ENCODE results near the gene SRP54.
"Not testable (repeated sequence)": the region's sequence is repeated elsewhere in the genome, so short reads cannot be mapped to it uniquely, and the experiment has no call there.

The SRP54 gene

DNA sequence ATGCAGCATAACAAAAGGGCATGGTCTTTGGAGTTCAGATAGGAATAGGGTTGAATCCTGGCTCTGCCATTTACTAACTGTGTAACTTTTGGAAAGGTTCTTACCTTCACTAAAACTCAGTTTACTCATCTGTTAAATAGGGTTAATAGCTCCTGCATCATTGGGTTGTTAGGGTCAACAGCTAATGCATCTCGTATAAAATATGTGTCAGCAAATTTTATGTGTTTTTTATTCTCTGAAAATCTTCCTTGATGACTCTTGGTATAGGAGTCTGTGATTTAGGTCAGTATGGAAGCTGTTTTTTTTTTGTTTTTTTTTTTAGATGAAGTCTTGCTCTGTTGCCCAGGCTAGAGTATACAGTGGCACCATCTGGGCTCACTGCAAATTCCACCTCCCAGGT is 36.1 kb upstream of the SRP54 start:
- no peak for DNase-seq
- H3K27ac ChIP-seq (ENCODE audit: insufficient read depth in 1 of 2, low read depth in 1 of 2, low read length in 2 of 2, poor library complexity in 1 of 2, severe bottlenecking in 2 of 2), result no peak overlapping the region
- H3K4me1 ChIP-seq (ENCODE audit: control extremely low read depth in 1 of 4, control insufficient read depth in 4 of 4, insufficient read depth in 4 of 4, low read length in 3 of 4), result no peaks in the 10 kb centered on the region
- no peaks in the 10 kb centered on the region for H3K27me3 ChIP-seq (replicated peaks in 2 of 5; ENCODE audit: control insufficient read depth in 4 of 5, insufficient read depth in 5 of 5, low read length in 4 of 5)
- CTCF ChIA-PET, result interaction anchor here (0.6 kb wide), 1 partner anchor 28 kb away, joined by 3 read pairs; no protein-coding TSS in a partner anchor
- H3K4me3 ChIP-seq (ENCODE audit: control insufficient read depth in 1 of 7, extremely low read depth in 1 of 7, insufficient read depth in 4 of 7, low read depth in 2 of 7, low read length in 6 of 7), result no peak overlapping the region
- no CpG with 5 or more reads among the region's 1 CpG for WGBS (ENCODE audit: insufficient coverage)
- POLR2A ChIA-PET, result interaction anchor here (0.6 to 0.7 kb wide), 2 partner anchors 34 to 49 kb away, joined by 3 read pairs; no protein-coding TSS in a partner anchor
- peaks cover 0 to 11% (median 2%) of the 10 kb centered on the region in 4 experiments for H3K36me3 ChIP-seq (ENCODE audit: control insufficient read depth in 4 of 4, insufficient read depth in 4 of 4, low read length in 3 of 4)
- peaks cover 0 to 11% (median 5%) of the 10 kb centered on the region in 5 experiments for H3K9me3 ChIP-seq (ENCODE audit: control extremely low read depth in 1 of 5, control insufficient read depth in 4 of 5, insufficient read depth in 2 of 5, low read depth in 1 of 5, low read length in 4 of 5)

- Histone ChIP-seq H3K4me1 (ENCODE audit: control extremely low read depth in 1 of 4, control insufficient read depth in 4 of 4, insufficient read depth in 4 of 4, low read length in 3 of 4) (no peaks in the 10 kb centered on the region), H3K9me3 (ENCODE audit: control extremely low read depth in 1 of 5, control insufficient read depth in 4 of 5, insufficient read depth in 2 of 5, low read depth in 1 of 5, low read length in 4 of 5) (no peaks in the 10 kb centered on the region), H3K36me3 (ENCODE audit: control insufficient read depth in 4 of 4, insufficient read depth in 4 of 4, low read length in 3 of 4) (peaks cover 0 to 10% (median 7%) of the 10 kb centered on the region in 4 experiments), H3K27me3 (replicated peaks in 2 of 5; ENCODE audit: control insufficient read depth in 4 of 5, insufficient read depth in 5 of 5, low read length in 4 of 5) (no peaks in the 10 kb centered on the region), H3K4me3 (ENCODE audit: control insufficient read depth in 1 of 7, extremely low read depth in 1 of 7, insufficient read depth in 4 of 7, low read depth in 2 of 7, low read length in 6 of 7) (no peak overlapping the region), H3K27ac (ENCODE audit: insufficient read depth in 1 of 2, low read depth in 1 of 2, low read length in 2 of 2, poor library complexity in 1 of 2, severe bottlenecking in 2 of 2) (no peak overlapping the region)
- WGBS (ENCODE audit: insufficient coverage), result 100% methylated on average over 1 of the region's 1 CpG
- ChIA-PET POLR2A (no interaction called here), CTCF (interaction anchor here (0.6 kb wide), 1 partner anchor 18 kb away, joined by 3 read pairs; no protein-coding TSS in a partner anchor)
- no peak for DNase-seq
Observed at GRCh38 chr14:34951286-34951685, 31.5 kb upstream of the SRP54 start.

DNA sequence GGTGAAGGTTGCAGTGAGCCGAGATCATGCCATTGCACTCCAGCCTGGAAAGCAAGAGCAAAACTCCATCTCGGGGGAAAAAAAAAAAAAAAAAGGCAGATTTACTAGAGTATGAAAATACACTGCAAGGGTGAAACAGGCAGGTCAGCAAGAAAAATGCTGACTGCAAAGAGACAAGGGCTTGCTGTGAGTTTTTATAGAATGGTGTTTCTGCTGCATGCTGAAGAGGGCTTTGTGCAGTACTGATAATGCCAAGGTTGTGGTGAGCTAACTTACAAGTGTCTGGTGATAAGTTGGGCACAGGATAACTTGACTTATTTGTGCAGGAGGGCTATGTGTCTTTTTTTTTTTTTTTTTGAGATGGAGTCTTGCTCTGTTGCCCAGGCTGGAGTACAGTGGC is 25.9 kb upstream of the SRP54 start:
- Histone ChIP-seq H3K4me3 (ENCODE audit: control insufficient read depth in 1 of 7, extremely low read depth in 1 of 7, insufficient read depth in 4 of 7, low read depth in 2 of 7, low read length in 6 of 7) (no peak overlapping the region), H3K27me3 (replicated peaks in 2 of 5; ENCODE audit: control insufficient read depth in 4 of 5, insufficient read depth in 5 of 5, low read length in 4 of 5) (no peaks in the 10 kb centered on the region), H3K4me1 (ENCODE audit: control extremely low read depth in 1 of 4, control insufficient read depth in 4 of 4, insufficient read depth in 4 of 4, low read length in 3 of 4) (no peaks in the 10 kb centered on the region), H3K27ac (ENCODE audit: insufficient read depth in 1 of 2, low read depth in 1 of 2, low read length in 2 of 2, poor library complexity in 1 of 2, severe bottlenecking in 2 of 2) (no peak overlapping the region), H3K9me3 (ENCODE audit: control extremely low read depth in 1 of 5, control insufficient read depth in 4 of 5, insufficient read depth in 2 of 5, low read depth in 1 of 5, low read length in 4 of 5) (no peaks in the 10 kb centered on the region), H3K36me3 (ENCODE audit: control insufficient read depth in 4 of 4, insufficient read depth in 4 of 4, low read length in 3 of 4) (peaks cover 5 to 18% (median 12%) of the 10 kb centered on the region in 4 experiments)
- WGBS (ENCODE audit: insufficient coverage), result no CpG with 5 or more reads among the region's 2 CpGs
- DNase-seq, result peak in 2 of 3 donors; percentile 12 to 40
- CTCF ChIA-PET, result no interaction called here
- POLR2A ChIA-PET, result no interaction called here

DNA sequence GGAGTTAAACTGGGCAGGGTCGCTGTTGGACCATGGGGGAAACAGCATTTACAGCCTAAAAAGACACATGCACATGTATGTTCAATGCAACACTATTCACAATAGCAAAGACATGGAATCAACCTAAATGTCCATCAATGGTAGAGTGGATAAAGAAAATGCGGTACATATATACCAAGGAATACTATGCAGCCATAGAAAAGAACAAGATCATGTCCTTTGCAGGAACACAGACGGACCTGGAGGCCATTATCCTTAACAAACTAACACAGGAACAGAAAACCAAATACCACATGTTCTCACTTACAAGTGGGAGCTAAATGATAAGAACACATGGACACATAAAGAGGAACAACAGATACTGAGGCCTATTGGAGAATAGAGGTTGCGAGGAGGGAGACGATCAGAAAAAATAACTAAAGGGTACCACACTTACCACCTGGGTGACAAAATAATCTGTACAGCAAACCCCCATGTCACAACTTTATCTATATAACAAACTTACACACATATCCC is 25.0 kb upstream of the SRP54 start:
- no peak overlapping the region for H3K4me3 ChIP-seq (ENCODE audit: control insufficient read depth in 1 of 7, extremely low read depth in 1 of 7, insufficient read depth in 4 of 7, low read depth in 2 of 7, low read length in 6 of 7)
- peaks cover 3 to 17% (median 9%) of the 10 kb centered on the region in 4 experiments for H3K36me3 ChIP-seq (ENCODE audit: control insufficient read depth in 4 of 4, insufficient read depth in 4 of 4, low read length in 3 of 4)
- no peak overlapping the region for H3K27ac ChIP-seq (ENCODE audit: insufficient read depth in 1 of 2, low read depth in 1 of 2, low read length in 2 of 2, poor library complexity in 1 of 2, severe bottlenecking in 2 of 2)
- peak in 1 of 3 donors; percentile 27 for DNase-seq
- H3K27me3 ChIP-seq (replicated peaks in 2 of 5; ENCODE audit: control insufficient read depth in 4 of 5, insufficient read depth in 5 of 5, low read length in 4 of 5), result no peaks in the 10 kb centered on the region
- WGBS (ENCODE audit: insufficient coverage), result 100% methylated on average over 1 of the region's 5 CpGs
- no peaks in the 10 kb centered on the region for H3K9me3 ChIP-seq (ENCODE audit: control extremely low read depth in 1 of 5, control insufficient read depth in 4 of 5, insufficient read depth in 2 of 5, low read depth in 1 of 5, low read length in 4 of 5)
- POLR2A ChIA-PET, result no interaction called here
- CTCF ChIA-PET, result no interaction called here
- H3K4me1 ChIP-seq (ENCODE audit: control extremely low read depth in 1 of 4, control insufficient read depth in 4 of 4, insufficient read depth in 4 of 4, low read length in 3 of 4), result no peaks in the 10 kb centered on the region

- peaks cover 3 to 13% (median 9%) of the 10 kb centered on the region in 4 experiments for H3K36me3 ChIP-seq (ENCODE audit: control insufficient read depth in 4 of 4, insufficient read depth in 4 of 4, low read length in 3 of 4)
- H3K4me3 ChIP-seq (ENCODE audit: control insufficient read depth in 1 of 7, extremely low read depth in 1 of 7, insufficient read depth in 4 of 7, low read depth in 2 of 7, low read length in 6 of 7); POLR2A ChIA-PET; DNase-seq; H3K27me3 ChIP-seq (replicated peaks in 2 of 5; ENCODE audit: control insufficient read depth in 4 of 5, insufficient read depth in 5 of 5, low read length in 4 of 5); H3K27ac ChIP-seq (ENCODE audit: insufficient read depth in 1 of 2, low read depth in 1 of 2, low read length in 2 of 2, poor library complexity in 1 of 2, severe bottlenecking in 2 of 2); H3K4me1 ChIP-seq (ENCODE audit: control extremely low read depth in 1 of 4, control insufficient read depth in 4 of 4, insufficient read depth in 4 of 4, low read length in 3 of 4); H3K9me3 ChIP-seq (ENCODE audit: control extremely low read depth in 1 of 5, control insufficient read depth in 4 of 5, insufficient read depth in 2 of 5, low read depth in 1 of 5, low read length in 4 of 5): not testable (repeated sequence)
- 100% methylated on average over 4 of the region's 5 CpGs for WGBS (ENCODE audit: insufficient coverage)
- CTCF ChIA-PET, result interaction anchor here (0.6 to 3.2 kb wide), 2 partner anchors 16 to 18 kb away, joined by 3 to 11 read pairs; no protein-coding TSS in a partner anchor
Observed at GRCh38 chr14:34962106-34962505, 20.7 kb upstream of the SRP54 start.

DNA sequence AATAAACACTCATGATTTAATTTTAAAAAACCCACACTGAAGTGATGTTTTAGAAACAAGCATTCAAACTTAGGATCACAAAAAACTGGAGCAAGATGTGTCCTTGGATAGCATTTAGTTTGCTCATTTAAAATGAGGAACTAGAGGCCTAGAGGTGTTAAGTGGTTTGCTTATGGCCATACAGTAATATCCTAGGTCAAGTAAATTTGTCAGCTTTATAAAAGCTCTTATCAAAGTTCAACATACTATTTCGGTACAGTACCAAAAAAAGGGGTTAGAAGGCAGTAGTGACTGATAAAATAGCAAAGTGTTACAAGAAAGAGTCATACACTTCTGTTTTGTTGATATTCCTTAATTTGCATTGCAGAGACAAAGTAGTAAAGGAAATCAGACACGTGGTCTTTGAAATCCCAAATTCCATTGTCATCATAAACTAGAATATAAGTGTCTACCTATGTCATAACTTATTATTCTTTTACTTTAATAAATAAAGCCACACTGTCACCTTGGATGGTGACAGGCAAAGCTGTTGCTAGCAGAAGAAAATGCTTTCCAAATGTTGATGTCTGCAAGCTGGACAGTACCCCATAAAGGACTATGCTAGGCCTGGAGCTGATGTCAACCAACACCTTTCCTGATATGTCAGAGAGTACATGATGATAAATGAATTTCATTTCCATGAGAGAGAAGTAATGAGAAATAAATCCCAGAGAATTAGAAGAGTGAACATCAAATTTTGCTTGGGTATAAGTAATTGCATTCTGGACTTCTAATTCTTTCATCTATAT is 17.6 kb upstream of the SRP54 start:
- WGBS (ENCODE audit: insufficient coverage), result no CpG with 5 or more reads among the region's 2 CpGs
- DNase-seq, result peak in 2 of 3 donors; percentile 40 to 63
- H3K27me3 ChIP-seq (replicated peaks in 2 of 5; ENCODE audit: control insufficient read depth in 4 of 5, insufficient read depth in 5 of 5, low read length in 4 of 5), result no peaks in the 10 kb centered on the region
- peaks cover 0 to 4% (median 0%) of the 10 kb centered on the region in 4 experiments for H3K4me1 ChIP-seq (ENCODE audit: control extremely low read depth in 1 of 4, control insufficient read depth in 4 of 4, insufficient read depth in 4 of 4, low read length in 3 of 4)
- H3K9me3 ChIP-seq (ENCODE audit: control extremely low read depth in 1 of 5, control insufficient read depth in 4 of 5, insufficient read depth in 2 of 5, low read depth in 1 of 5, low read length in 4 of 5), result no peaks in the 10 kb centered on the region
- CTCF ChIA-PET, result no interaction called here
- no peak overlapping the region for H3K27ac ChIP-seq (ENCODE audit: insufficient read depth in 1 of 2, low read depth in 1 of 2, low read length in 2 of 2, poor library complexity in 1 of 2, severe bottlenecking in 2 of 2)
- POLR2A ChIA-PET, result no interaction called here
- peaks cover 4 to 16% (median 10%) of the 10 kb centered on the region in 4 experiments for H3K36me3 ChIP-seq (ENCODE audit: control insufficient read depth in 4 of 4, insufficient read depth in 4 of 4, low read length in 3 of 4)
- no peak overlapping the region for H3K4me3 ChIP-seq (ENCODE audit: control insufficient read depth in 1 of 7, extremely low read depth in 1 of 7, insufficient read depth in 4 of 7, low read depth in 2 of 7, low read length in 6 of 7)

DNA sequence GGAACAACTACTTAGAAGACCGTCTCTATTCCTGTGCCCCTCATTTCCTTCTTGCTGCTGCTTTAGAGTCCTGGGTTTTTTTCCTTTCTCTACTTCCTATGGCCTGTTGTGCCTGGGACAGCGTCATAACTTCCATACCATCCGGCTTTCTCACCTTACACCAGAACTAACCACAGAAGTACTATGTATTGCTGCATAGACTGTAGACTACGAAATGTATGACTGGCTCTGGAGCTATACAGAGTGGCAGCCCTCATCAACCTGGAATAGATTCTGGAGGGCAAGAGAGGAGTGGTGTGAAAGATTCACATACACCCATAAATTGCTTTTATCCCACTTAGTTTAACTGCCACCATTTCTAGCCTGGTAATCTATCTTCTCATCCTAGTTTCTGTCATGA is 16.9 kb upstream of the SRP54 start:
- H3K9me3 ChIP-seq (ENCODE audit: control extremely low read depth in 1 of 5, control insufficient read depth in 4 of 5, insufficient read depth in 2 of 5, low read depth in 1 of 5, low read length in 4 of 5), result no peaks in the 10 kb centered on the region
- peaks cover 0 to 4% (median 0%) of the 10 kb centered on the region in 4 experiments for H3K4me1 ChIP-seq (ENCODE audit: control extremely low read depth in 1 of 4, control insufficient read depth in 4 of 4, insufficient read depth in 4 of 4, low read length in 3 of 4)
- no peak for DNase-seq
- no peak overlapping the region for H3K4me3 ChIP-seq (ENCODE audit: control insufficient read depth in 1 of 7, extremely low read depth in 1 of 7, insufficient read depth in 4 of 7, low read depth in 2 of 7, low read length in 6 of 7)
- 100% methylated on average over 2 of the region's 4 CpGs for WGBS (ENCODE audit: insufficient coverage)
- ChIA-PET CTCF (no interaction called here), POLR2A (no interaction called here)
- no peak overlapping the region for H3K27ac ChIP-seq (ENCODE audit: insufficient read depth in 1 of 2, low read depth in 1 of 2, low read length in 2 of 2, poor library complexity in 1 of 2, severe bottlenecking in 2 of 2)
- peaks cover 4 to 16% (median 10%) of the 10 kb centered on the region in 4 experiments for H3K36me3 ChIP-seq (ENCODE audit: control insufficient read depth in 4 of 4, insufficient read depth in 4 of 4, low read length in 3 of 4)
- H3K27me3 ChIP-seq (replicated peaks in 2 of 5; ENCODE audit: control insufficient read depth in 4 of 5, insufficient read depth in 5 of 5, low read length in 4 of 5), result no peaks in the 10 kb centered on the region

Data from common myeloid progenitor, CD34-positive (primary cell).